Adrenal gland (tissue), 5 donors: ENCODE results near the gene BIRC3.

Experiments
- CTCF ChIP-seq, 6 experiments: fragments of 450-650 bp in 4 of 6; fragments of 200-600 bp in 2 of 6; sonication (generic) in 1 of 6; IDR thresholded peaks; 1 replicate in 5 of 6; 2 replicates in 1 of 6; pipeline versions ENCODE4 v1.5.1 to v1.8.0; 2016 to 2021; ENCODE audit warnings: antibody characterized with exemption in 6 of 6, mild to moderate bottlenecking in 2 of 6, moderate library complexity in 1 of 6
- POLR2A ChIP-seq, 2 donors: fragments of 450-650 bp; IDR thresholded peaks; one replicate each; pipeline ENCODE4 v1.6.1; 2017; ENCODE audit warnings: antibody characterized with exemption in 2 of 2, mild to moderate bottlenecking in 2 of 2, moderate library complexity in 1 of 2
- donor health status: DM: no; HTN: no; CAD: no.

- TF ChIP-seq CTCF (IDR thresholded peaks at IDR 0.05) (no peak), POLR2A (IDR thresholded peaks at IDR 0.05) (no peak)
Observed at GRCh38 chr11:102276362-102276761, 40.9 kb upstream of the BIRC3 start.
